ENCODE data around the gene TLE1. TPM values are rescaled to one million over a fixed set of nuclear protein-coding genes. Genes with fewer than 3 reads are reported as not detected.
A peak's percentile ranks its signal among the peaks of the same experiment; 100 is the strongest.

TLE1 gene
- polyA plus RNA-seq, 3 donors = 0.46 to 2.5 (median 1.2) TPM

GRCh38 chr9:81623778-81624177, 65.6 kb downstream of the TLE1 start:
- Histone ChIP-seq H3K4me1 (ENCODE audit: control insufficient read depth in 1 of 2, insufficient read depth in 2 of 2, low read length in 2 of 2) (peaks cover 0 to 8% of the 10 kb centered on the region in 2 donors), H3K27me3 (ENCODE audit: control insufficient read depth in 2 of 2, insufficient read depth in 2 of 2, low read length in 2 of 2) (no peaks in the 10 kb centered on the region), H3K9me3 (replicated peaks in 1 of 2; ENCODE audit: control insufficient read depth in 1 of 2, insufficient read depth in 1 of 2, low read length in 2 of 2) (no peaks in the 10 kb centered on the region), H3K27ac (ENCODE audit: low read depth in 1 of 2, low read length in 2 of 2) (no peak overlapping the region), H3K79me2 (ENCODE audit: insufficient read depth, low read length) (no peaks in the 10 kb centered on the region), H3K9ac (ENCODE audit: insufficient read depth, low read length, poor library complexity, severe bottlenecking) (no peak overlapping the region), H4K20me1 (ENCODE audit: insufficient read depth, low read length) (no peaks in the 10 kb centered on the region), H2AFZ (ENCODE audit: insufficient read depth, low read depth, low read length, poor library complexity, severe bottlenecking) (no peak overlapping the region), H3K4me2 (replicated peaks; ENCODE audit: extremely low read depth, low read length, poor library complexity, severe bottlenecking) (no peak overlapping the region), H3K36me3 (replicated peaks in 1 of 2; ENCODE audit: control insufficient read depth in 1 of 2, insufficient read depth in 2 of 2, low read length in 2 of 2) (no peaks in the 10 kb centered on the region), H3K4me3 (replicated peaks in 1 of 3; ENCODE audit: low read depth in 2 of 3, low read length in 3 of 3) (no peak overlapping the region)
- no peak overlapping the region for H3K27ac Mint-ChIP-seq
- H3K4me3 Mint-ChIP-seq = no peak overlapping the region
- peaks cover 0 to 13% of the 10 kb centered on the region in 2 donors for H3K36me3 Mint-ChIP-seq
- H3K4me1 Mint-ChIP-seq = peaks cover 15% of the 10 kb centered on the region
- H3K27me3 Mint-ChIP-seq (ENCODE audit: low read depth in 3 of 3) = no peaks in the 10 kb centered on the region
- no peak for DNase-seq
- intact Hi-C loops (cut with micrococcal nuclease) = no loop called here
- TF ChIP-seq CTCF (IDR thresholded peaks at IDR 0.05) = no peak
- 95% methylated on average over 3 of the region's 3 CpGs for WGBS (ENCODE audit: insufficient coverage)
- H3K9me3 Mint-ChIP-seq = no peaks in the 10 kb centered on the region

GRCh38 chr9:81622471-81623255, 66.7 kb downstream of the TLE1 start:
- Histone ChIP-seq H3K79me2 (ENCODE audit: insufficient read depth, low read length) (no peaks in the 10 kb centered on the region), H3K9me3 (replicated peaks in 1 of 2; ENCODE audit: control insufficient read depth in 1 of 2, insufficient read depth in 1 of 2, low read length in 2 of 2) (no peaks in the 10 kb centered on the region), H3K27ac (ENCODE audit: low read depth in 1 of 2, low read length in 2 of 2) (no peak overlapping the region), H3K27me3 (ENCODE audit: control insufficient read depth in 2 of 2, insufficient read depth in 2 of 2, low read length in 2 of 2) (no peaks in the 10 kb centered on the region), H3K4me2 (replicated peaks; ENCODE audit: extremely low read depth, low read length, poor library complexity, severe bottlenecking) (no peak overlapping the region), H3K9ac (ENCODE audit: insufficient read depth, low read length, poor library complexity, severe bottlenecking) (no peak overlapping the region), H2AFZ (ENCODE audit: insufficient read depth, low read depth, low read length, poor library complexity, severe bottlenecking) (no peak overlapping the region), H4K20me1 (ENCODE audit: insufficient read depth, low read length) (no peaks in the 10 kb centered on the region), H3K4me1 (ENCODE audit: control insufficient read depth in 1 of 2, insufficient read depth in 2 of 2, low read length in 2 of 2) (peaks cover 0 to 8% of the 10 kb centered on the region in 2 donors), H3K36me3 (replicated peaks in 1 of 2; ENCODE audit: control insufficient read depth in 1 of 2, insufficient read depth in 2 of 2, low read length in 2 of 2) (no peaks in the 10 kb centered on the region), H3K4me3 (replicated peaks in 1 of 3; ENCODE audit: low read depth in 2 of 3, low read length in 3 of 3) (no peak overlapping the region)
- WGBS (ENCODE audit: insufficient coverage) = 95% methylated on average over 9 of the region's 13 CpGs
- intact Hi-C loops (cut with micrococcal nuclease) = no loop called here
- no peaks in the 10 kb centered on the region for H3K27me3 Mint-ChIP-seq (ENCODE audit: low read depth in 3 of 3)
- DNase-seq = no peak
- no peak overlapping the region for H3K4me3 Mint-ChIP-seq
- TF ChIP-seq CTCF (IDR thresholded peaks at IDR 0.05) = no peak
- H3K9me3 Mint-ChIP-seq = peaks cover 0 to under 1% (median 0%) of the 10 kb centered on the region in 7 donors
- H3K4me1 Mint-ChIP-seq = peaks cover 15% of the 10 kb centered on the region
- peak overlapping the region in 1 of 7 donors; percentile 56 for H3K27ac Mint-ChIP-seq
- H3K36me3 Mint-ChIP-seq = peaks cover 2 to 15% of the 10 kb centered on the region in 2 donors
